NCI-H345 treated with DMSO at 0.1 percent for 48 hours (cell line): ENCODE measurements around the gene GDPGP1.
"Not testable (repeated sequence)": the region's sequence is repeated elsewhere in the genome, so short reads cannot be mapped to it uniquely, and the experiment has no call there.

Experiments
- DNase-seq: peaks from one replicate; lab custom pipeline; 2025; ENCODE audit not compliant: unreplicated experiment; lab: John Stamatoyannopoulos, UW

The GDPGP1 gene

GRCh38 chr15:90234096-90234988 is at the start of gene GDPGP1:
TSS of gene GDPGP1 (plus strand) at chr15:90234209. CDS start at chr15:90240909, 6,700 bp downstream.
- DNase-seq: peak; percentile 39

- DNase-seq: peak; percentile 22
These were observed 49.0 kb upstream of the GDPGP1 start for GRCh38 chr15:90184786-90185704.

- DNase-seq: no peak
These were observed 46.6 kb upstream of the GDPGP1 start for GRCh38 chr15:90187257-90187868.

- not testable (repeated sequence) for DNase-seq
These were observed 45.9 kb upstream of the GDPGP1 start for GRCh38 chr15:90188065-90188464.

GRCh38 chr15:90188914-90189748 is 44.9 kb upstream of the GDPGP1 start:
- DNase-seq: no peak

- no peak for DNase-seq
These were observed 44.1 kb upstream of the GDPGP1 start for GRCh38 chr15:90189781-90190467.

GRCh38 chr15:90190606-90191343 is 43.2 kb upstream of the GDPGP1 start:
- DNase-seq: no peak

- no peak for DNase-seq
These were observed 42.7 kb upstream of the GDPGP1 start for GRCh38 chr15:90191344-90191687.

- peak; percentile 94 for DNase-seq
These were observed 42.1 kb upstream of the GDPGP1 start for GRCh38 chr15:90191794-90192509.

GRCh38 chr15:90192961-90193786 is 40.8 kb upstream of the GDPGP1 start:
- no peak for DNase-seq

GRCh38 chr15:90194655-90195054 is 39.4 kb upstream of the GDPGP1 start:
- DNase-seq: no peak

- DNase-seq: no peak
These were observed 33.4 kb upstream of the GDPGP1 start for GRCh38 chr15:90200534-90201129.

- DNase-seq: peak; percentile 23
These were observed 32.7 kb upstream of the GDPGP1 start, which contains the start of gene SEMA4B for GRCh38 chr15:90201130-90201943. TSS of gene SEMA4B (plus strand) at chr15:90201330. CDS start at chr15:90201579, 249 bp downstream.

GRCh38 chr15:90201944-90202375 is 32.0 kb upstream of the GDPGP1 start:
- DNase-seq: no peak

GRCh38 chr15:90202929-90203328 is 31.1 kb upstream of the GDPGP1 start:
- no peak for DNase-seq

GRCh38 chr15:90203473-90203872 is 30.5 kb upstream of the GDPGP1 start:
- no peak for DNase-seq
